NCI-H510A treated with DMSO at 0.1 percent for 48 hours (cell line): Measurements from ENCODE around the gene GMDS.

Source experiments
- DNase-seq: peaks from one replicate; lab custom pipeline; 2025; lab: John Stamatoyannopoulos, UW

GMDS gene

GRCh38 chr6:2099870-2100269 lies 145.5 kb downstream of the GMDS start:
- DNase-seq, result no peak

GRCh38 chr6:2097464-2097863 lies 147.9 kb downstream of the GMDS start:
- DNase-seq, result no peak

GRCh38 chr6:2094642-2095041 lies 150.8 kb downstream of the GMDS start:
- DNase-seq, result no peak

GRCh38 chr6:2086326-2086965 lies 159.0 kb downstream of the GMDS start:
- no peak for DNase-seq

- no peak for DNase-seq
Observed at GRCh38 chr6:2085657-2086056, 159.7 kb downstream of the GMDS start.

- DNase-seq, result no peak
Observed at GRCh38 chr6:2081155-2082138, 164.0 kb downstream of the GMDS start.

GRCh38 chr6:2078888-2079287 lies 166.5 kb downstream of the GMDS start:
- no peak for DNase-seq

DNA sequence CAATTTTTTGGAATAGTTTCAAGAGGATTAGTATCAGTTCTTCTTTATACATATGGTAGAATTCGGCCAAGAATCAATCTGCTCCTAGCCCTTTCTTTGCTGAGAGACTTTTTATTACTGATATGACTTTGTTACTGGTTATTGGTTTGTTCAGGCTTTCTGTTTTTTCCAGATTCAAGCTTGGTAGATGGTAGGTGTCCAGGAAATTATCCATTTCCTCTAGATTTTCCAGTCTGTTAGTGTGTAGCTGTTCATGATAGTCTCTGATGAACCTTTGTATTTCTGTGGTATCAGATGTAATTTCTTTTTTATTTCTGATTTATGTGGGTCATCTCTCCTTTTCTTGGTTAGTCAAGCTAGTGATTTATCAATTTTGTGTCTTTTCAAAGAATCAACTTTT lies 167.6 kb downstream of the GMDS start:
- no peak for DNase-seq

- no peak for DNase-seq
Observed at GRCh38 chr6:2073476-2073875, 171.9 kb downstream of the GMDS start.

- DNase-seq, result no peak
Observed at GRCh38 chr6:2072453-2072852, 173.0 kb downstream of the GMDS start.

DNA sequence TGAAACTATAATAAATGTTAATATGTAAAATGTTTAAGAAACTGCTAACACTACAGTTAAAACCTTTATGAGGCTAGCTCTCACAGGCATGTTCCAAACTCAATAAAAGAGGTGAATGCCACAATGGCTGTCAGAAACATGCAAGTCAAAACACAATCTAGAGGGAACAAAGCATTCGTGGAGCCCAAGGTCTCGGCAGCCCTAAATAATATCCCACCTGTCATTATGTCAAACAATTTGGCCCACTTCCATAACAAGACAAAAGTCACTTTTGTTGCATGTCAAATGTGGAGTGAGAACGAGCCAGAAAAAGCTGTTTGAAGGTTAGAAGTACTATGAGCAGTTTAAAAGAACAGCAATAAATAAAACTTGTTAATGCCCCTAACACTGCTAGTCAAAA lies 181.9 kb downstream of the GMDS start:
- DNase-seq, result no peak

- no peak for DNase-seq
Observed at GRCh38 chr6:2061880-2062279, 183.5 kb downstream of the GMDS start.

GRCh38 chr6:2055911-2056310 lies 189.5 kb downstream of the GMDS start:
- DNase-seq, result no peak

GRCh38 chr6:2055143-2055542 lies 190.3 kb downstream of the GMDS start:
- no peak for DNase-seq

- DNase-seq, result no peak
Observed at GRCh38 chr6:2054516-2055067, 190.8 kb downstream of the GMDS start.

GRCh38 chr6:2053691-2054090 lies 191.7 kb downstream of the GMDS start:
- DNase-seq, result no peak

DNA sequence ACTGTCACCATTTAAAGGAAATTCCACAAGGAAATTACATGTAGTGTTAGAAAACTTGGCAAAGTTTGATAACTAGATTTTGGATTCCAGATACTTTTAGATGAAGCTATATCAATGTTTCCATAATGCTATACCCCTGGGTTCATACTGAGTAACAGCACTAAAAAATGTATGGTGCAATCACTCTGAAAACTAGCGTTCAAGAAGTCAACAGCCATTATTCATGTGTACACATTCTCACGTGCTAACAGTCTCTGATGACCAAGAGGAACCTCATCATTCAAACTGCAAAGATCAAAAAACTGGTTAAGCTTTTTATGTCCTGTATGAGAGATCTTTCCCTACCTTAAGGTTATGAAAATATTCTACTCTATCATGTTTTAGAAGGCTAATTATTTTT lies 197.6 kb downstream of the GMDS start:
- DNase-seq, result no peak

- DNase-seq, result no peak
Observed at GRCh38 chr6:2044192-2044591, 201.2 kb downstream of the GMDS start.

DNA sequence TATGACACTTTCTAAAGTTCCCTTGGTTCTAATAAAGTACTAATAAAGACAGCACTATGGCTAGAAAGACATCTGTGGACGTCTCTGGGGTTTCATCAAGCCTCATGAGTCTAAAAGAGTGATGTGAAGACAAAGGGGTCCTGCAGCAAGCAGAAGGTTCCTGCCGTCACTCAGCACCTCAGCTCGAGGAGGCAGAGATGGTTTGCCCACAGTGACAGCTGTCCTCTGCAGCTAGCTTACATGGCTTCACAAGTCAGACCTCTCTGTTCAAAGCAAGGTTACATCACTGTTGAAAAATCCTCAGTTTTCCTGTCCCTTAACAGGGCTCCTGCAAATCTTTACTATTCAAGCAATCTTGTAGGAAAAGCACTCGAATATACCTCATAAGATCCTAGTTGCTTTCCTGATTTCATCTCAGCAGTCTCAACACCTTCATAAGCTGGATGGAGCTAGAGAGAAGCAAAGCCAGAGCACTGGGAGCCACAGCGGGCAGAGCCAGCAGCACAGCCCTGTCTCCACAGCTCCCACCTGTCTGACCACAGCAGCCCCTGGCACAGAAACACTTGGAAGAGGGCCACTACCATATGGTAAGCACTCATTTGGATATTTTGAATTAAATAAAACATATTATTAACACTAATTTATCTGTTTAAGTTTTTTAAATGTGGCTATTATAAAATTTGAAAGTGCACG lies 202.3 kb downstream of the GMDS start:
- no peak for DNase-seq

GRCh38 chr6:2038092-2038491 lies 207.3 kb downstream of the GMDS start:
- DNase-seq, result no peak

DNA sequence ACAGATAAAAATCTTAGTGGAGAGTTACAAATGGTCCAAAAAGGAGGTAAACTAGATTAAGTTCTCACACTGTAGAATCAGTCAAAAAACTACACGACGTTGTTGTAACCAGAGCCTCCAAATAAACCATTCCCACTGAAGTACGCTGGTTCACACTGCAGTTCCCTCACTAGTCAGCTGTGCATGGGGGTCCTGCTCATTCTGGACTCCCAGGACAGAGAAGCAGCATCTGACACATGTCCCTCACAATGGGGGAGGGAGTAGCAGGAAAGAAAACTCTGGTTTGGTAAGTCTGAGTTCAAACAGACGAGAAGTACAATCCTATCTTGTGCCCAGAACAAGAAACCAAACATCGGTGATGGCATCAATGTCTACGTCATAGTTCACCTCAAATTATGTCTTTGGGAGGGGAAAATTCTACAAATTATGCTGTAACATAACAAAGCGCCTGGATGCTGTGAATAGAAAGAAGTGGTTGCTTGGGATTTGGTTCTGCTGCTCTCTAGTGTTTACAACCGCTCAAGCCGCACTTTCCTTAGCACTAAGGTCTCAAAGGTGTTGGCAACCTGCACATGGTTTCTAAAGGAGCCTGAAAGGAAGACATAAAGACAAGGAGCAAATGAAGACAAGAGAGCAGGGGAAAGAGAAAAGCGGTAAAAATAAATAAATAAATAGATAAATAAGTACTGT lies 208.0 kb downstream of the GMDS start:
- peak; percentile 4 for DNase-seq

DNA sequence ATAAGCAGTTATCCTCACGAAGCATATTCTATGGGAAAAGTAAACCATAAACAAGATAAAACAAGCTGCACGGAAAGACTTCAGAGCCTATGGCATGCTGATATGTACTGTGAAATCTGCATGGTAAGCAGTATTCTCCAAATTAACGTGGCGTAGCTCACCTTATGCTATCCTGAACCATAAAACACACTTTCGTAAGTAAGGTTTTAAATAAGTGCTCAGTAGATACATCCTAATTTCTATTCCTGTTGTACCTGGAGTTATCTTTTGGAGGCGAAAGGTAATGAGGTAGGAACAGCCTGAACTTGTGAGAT lies 208.7 kb downstream of the GMDS start:
- no peak for DNase-seq
